Inflammatory macrophage (primary cell): ENCODE data around the gene HLTF.

ENCODE experiments used
- DNase-seq, 2 donors: peaks; one replicate each; pipeline ENCODE4 v3.0.0-alpha.2; 2020 to 2022

The HLTF gene

GRCh38 chr3:149085828-149086231, 503 bp downstream of the HLTF start:
- DNase-seq: peak in 1 of 2 donors; percentile 18

- DNase-seq: no peak
Observed at GRCh38 chr3:149081772-149082171, 4.6 kb downstream of the HLTF start.

- peak; percentile 37 to 57 for DNase-seq
Observed at GRCh38 chr3:149080699-149081091, 5.6 kb downstream of the HLTF start.

- DNase-seq: no peak
Observed at GRCh38 chr3:149080011-149080698, 6.2 kb downstream of the HLTF start.

GRCh38 chr3:149077628-149078027, 8.7 kb downstream of the HLTF start:
- no peak for DNase-seq

- DNase-seq: no peak
Observed at GRCh38 chr3:149067883-149068282, 18.4 kb downstream of the HLTF start.

- no peak for DNase-seq
Observed at GRCh38 chr3:149061776-149062175, 24.6 kb downstream of the HLTF start.

- DNase-seq: no peak
Observed at GRCh38 chr3:149058602-149059001, 27.7 kb downstream of the HLTF start.

- no peak for DNase-seq
Observed at GRCh38 chr3:149058198-149058597, 28.1 kb downstream of the HLTF start.

- no peak for DNase-seq
Observed at GRCh38 chr3:149055575-149055974, 30.8 kb downstream of the HLTF start.

- DNase-seq: no peak
Observed at GRCh38 chr3:149044339-149045083, 41.8 kb downstream of the HLTF start.

GRCh38 chr3:149042789-149043386, 43.4 kb downstream of the HLTF start:
- DNase-seq: no peak

GRCh38 chr3:149038322-149038721, 48.0 kb downstream of the HLTF start:
- no peak for DNase-seq

GRCh38 chr3:149037684-149038083, 48.6 kb downstream of the HLTF start:
- no peak for DNase-seq

GRCh38 chr3:149031096-149031495, 55.2 kb downstream of the HLTF start:
- no peak for DNase-seq

- no peak for DNase-seq
Observed at GRCh38 chr3:149026718-149027117, 59.6 kb downstream of the HLTF start.

GRCh38 chr3:149023951-149024350, 62.4 kb downstream of the HLTF start:
- no peak for DNase-seq

- no peak for DNase-seq
Observed at GRCh38 chr3:149021830-149022229, 64.5 kb downstream of the HLTF start.

- DNase-seq: peak in 1 of 2 donors; percentile 39
Observed at GRCh38 chr3:149020839-149021252, 65.5 kb downstream of the HLTF start.

GRCh38 chr3:149020196-149020838, 66.0 kb downstream of the HLTF start:
- no peak for DNase-seq

GRCh38 chr3:149019580-149019979, 66.8 kb downstream of the HLTF start:
- no peak for DNase-seq

GRCh38 chr3:149018247-149018646, 68.1 kb downstream of the HLTF start:
- DNase-seq: no peak
